ENCODE results near the gene GCC1. TPM values are rescaled to one million over a fixed set of nuclear protein-coding genes. Genes with fewer than 3 reads are reported as not detected.
A peak's percentile ranks its signal among the peaks of the same experiment; 100 is the strongest.

The GCC1 gene
- total RNA-seq, 2 donors from 2014 or later, result 18.6 to 21.4 TPM

- peak; percentile 31 for DNase-seq
- Histone ChIP-seq H3K9ac (ENCODE audit: low read depth in 2 of 2, low read length in 2 of 2) (no peak overlapping the region), H3K27ac (no peak overlapping the region), H3K36me3 (peaks cover 9% of the 10 kb centered on the region), H3K9me3 (no peaks in the 10 kb centered on the region), H3K4me3 (no peak overlapping the region), H3K4me1 (peaks cover 3% of the 10 kb centered on the region), H3K27me3 (no peaks in the 10 kb centered on the region)
- TF ChIP-seq CTCF (IDR thresholded peaks at IDR 0.05), result no peak
- intact Hi-C loops (cut with DNase I), result loop anchor here (5.0 kb wide), 1 partner anchor 58 kb away; the partner anchor contains the start of gene SND1
Measured at GRCh38 chr7:127594490-127594889, 9.1 kb upstream of the GCC1 start.

- Histone ChIP-seq H3K9ac (ENCODE audit: low read depth in 2 of 2, low read length in 2 of 2) (no peak overlapping the region), H3K27me3 (no peaks in the 10 kb centered on the region), H3K9me3 (no peaks in the 10 kb centered on the region), H3K4me3 (no peak overlapping the region), H3K4me1 (peaks cover 8% of the 10 kb centered on the region), H3K27ac (no peak overlapping the region), H3K36me3 (peaks cover 9% of the 10 kb centered on the region)
- DNase-seq, result no peak
- TF ChIP-seq CTCF (IDR thresholded peaks at IDR 0.05), result no peak
- intact Hi-C loops (cut with DNase I), result loop anchor here (5.0 kb wide), 1 partner anchor 60 kb away; the partner anchor contains the start of gene SND1
Measured at GRCh38 chr7:127592550-127592949, 7.2 kb upstream of the GCC1 start.

GRCh38 chr7:127591591-127591990, 6.2 kb upstream of the GCC1 start:
- Histone ChIP-seq H3K9me3 (no peaks in the 10 kb centered on the region), H3K4me1 (peaks cover 8% of the 10 kb centered on the region), H3K9ac (ENCODE audit: low read depth in 2 of 2, low read length in 2 of 2) (no peak overlapping the region), H3K27ac (no peak overlapping the region), H3K36me3 (peaks cover 9% of the 10 kb centered on the region), H3K4me3 (no peak overlapping the region), H3K27me3 (no peaks in the 10 kb centered on the region)
- no peak for DNase-seq
- intact Hi-C loops (cut with DNase I), result loop anchor here (5.0 kb wide), 1 partner anchor 61 kb away; the partner anchor contains the start of gene SND1
- no peak for TF ChIP-seq CTCF (IDR thresholded peaks at IDR 0.05)

- Histone ChIP-seq H3K9ac (ENCODE audit: low read depth in 2 of 2, low read length in 2 of 2) (no peak overlapping the region), H3K4me1 (peaks cover 8% of the 10 kb centered on the region), H3K27me3 (no peaks in the 10 kb centered on the region), H3K36me3 (peaks cover 9% of the 10 kb centered on the region), H3K4me3 (no peak overlapping the region), H3K9me3 (no peaks in the 10 kb centered on the region), H3K27ac (no peak overlapping the region)
- no peak for TF ChIP-seq CTCF (IDR thresholded peaks at IDR 0.05)
- intact Hi-C loops (cut with DNase I), result loop anchor here (5.0 kb wide), 1 partner anchor 61 kb away; the partner anchor contains the start of gene SND1
- DNase-seq, result no peak
Measured at GRCh38 chr7:127591189-127591588, 5.8 kb upstream of the GCC1 start.

- Histone ChIP-seq H3K4me1 (peaks cover 8% of the 10 kb centered on the region), H3K4me3 (no peak overlapping the region), H3K27ac (no peak overlapping the region), H3K9ac (ENCODE audit: low read depth in 2 of 2, low read length in 2 of 2) (no peak overlapping the region), H3K9me3 (no peaks in the 10 kb centered on the region), H3K27me3 (no peaks in the 10 kb centered on the region), H3K36me3 (peaks cover 9% of the 10 kb centered on the region)
- DNase-seq, result no peak
- no peak for TF ChIP-seq CTCF (IDR thresholded peaks at IDR 0.05)
- intact Hi-C loops (cut with DNase I), result loop anchor here (5.0 kb wide), 1 partner anchor 62 kb away; the partner anchor contains the start of gene SND1
Measured at GRCh38 chr7:127589896-127590295, 4.5 kb upstream of the GCC1 start.

All from colonic mucosa (tissue), 4 donors.